ENCODE measurements around the gene GTF3C6.

GTF3C6 gene

GRCh38 chr6:110958329-110959192, at the start of gene GTF3C6:
Gene GTF3C6 (plus strand): TSS chr6:110958706. CDS start chr6:110958770, 64 bp downstream.
- no peaks in the 10 kb centered on the region for H3K27me3 ChIP-seq (ENCODE audit: insufficient read depth, low read length)
- 0 out of 2 replicates have a peak, but pooled peaks cover 6% of the 10 kb centered on the region for H3K36me3 ChIP-seq (ENCODE audit: insufficient read depth, low read length)
- H3K79me2 ChIP-seq (ENCODE audit: control insufficient read depth, insufficient read depth, low read length, unreplicated experiment): peaks cover 12% of the 10 kb centered on the region
- H3K27ac ChIP-seq (ENCODE audit: low read depth, low read length): peak within 1 kb of the TSS; percentile 82
- H3K4me3 ChIP-seq (ENCODE audit: low read depth, low read length): peak within 1 kb of the TSS; percentile 86
- peak within 1 kb of the TSS; percentile 93 for H2AFZ ChIP-seq (ENCODE audit: low read length, unreplicated experiment)
- peaks cover 5% of the 10 kb centered on the region for H3K4me1 ChIP-seq (ENCODE audit: control insufficient read depth, insufficient read depth, low read length, unreplicated experiment)

GRCh38 chr6:110930781-110931180, 27.7 kb upstream of the GTF3C6 start:
- H3K4me3 ChIP-seq (ENCODE audit: low read depth, low read length): no peak overlapping the region
- H3K27ac ChIP-seq (ENCODE audit: low read depth, low read length): no peak overlapping the region
- H3K27me3 ChIP-seq (ENCODE audit: insufficient read depth, low read length): no peaks in the 10 kb centered on the region

GRCh38 chr6:110933912-110934311, 24.6 kb upstream of the GTF3C6 start:
- no peak overlapping the region for H3K4me3 ChIP-seq (ENCODE audit: low read depth, low read length)
- no peaks in the 10 kb centered on the region for H3K27me3 ChIP-seq (ENCODE audit: insufficient read depth, low read length)
- no peak overlapping the region for H3K27ac ChIP-seq (ENCODE audit: low read depth, low read length)
- H3K4me1 ChIP-seq (ENCODE audit: control insufficient read depth, insufficient read depth, low read length, unreplicated experiment): peaks cover 11% of the 10 kb centered on the region
- no peaks in the 10 kb centered on the region for H3K79me2 ChIP-seq (ENCODE audit: control insufficient read depth, insufficient read depth, low read length, unreplicated experiment)
- H3K36me3 ChIP-seq (ENCODE audit: insufficient read depth, low read length): no peaks in the 10 kb centered on the region
- no peak overlapping the region for H2AFZ ChIP-seq (ENCODE audit: low read length, unreplicated experiment)

More at GRCh38 chr6:110930781-110931180, 27.7 kb upstream of the GTF3C6 start:
- no peak overlapping the region for H2AFZ ChIP-seq (ENCODE audit: low read length, unreplicated experiment)
- H3K79me2 ChIP-seq (ENCODE audit: control insufficient read depth, insufficient read depth, low read length, unreplicated experiment): no peaks in the 10 kb centered on the region
- no peaks in the 10 kb centered on the region for H3K36me3 ChIP-seq (ENCODE audit: insufficient read depth, low read length)
- peaks cover 11% of the 10 kb centered on the region for H3K4me1 ChIP-seq (ENCODE audit: control insufficient read depth, insufficient read depth, low read length, unreplicated experiment)

- no peaks in the 10 kb centered on the region for H3K27me3 ChIP-seq (ENCODE audit: insufficient read depth, low read length)
- no peak overlapping the region for H3K27ac ChIP-seq (ENCODE audit: low read depth, low read length)
- H3K4me1 ChIP-seq (ENCODE audit: control insufficient read depth, insufficient read depth, low read length, unreplicated experiment): peaks cover 10% of the 10 kb centered on the region
- H3K36me3 ChIP-seq (ENCODE audit: insufficient read depth, low read length): no peaks in the 10 kb centered on the region
- no peak overlapping the region for H2AFZ ChIP-seq (ENCODE audit: low read length, unreplicated experiment)
- H3K79me2 ChIP-seq (ENCODE audit: control insufficient read depth, insufficient read depth, low read length, unreplicated experiment): no peaks in the 10 kb centered on the region
- H3K4me3 ChIP-seq (ENCODE audit: low read depth, low read length): no peak overlapping the region
These were observed 24.1 kb upstream of the GTF3C6 start for GRCh38 chr6:110934381-110934898.

- Histone ChIP-seq H3K79me2 (ENCODE audit: control insufficient read depth, insufficient read depth, low read length, unreplicated experiment) (no peaks in the 10 kb centered on the region), H3K27ac (ENCODE audit: low read depth, low read length) (no peak overlapping the region), H3K4me3 (ENCODE audit: low read depth, low read length) (no peak overlapping the region), H3K36me3 (ENCODE audit: insufficient read depth, low read length) (no peaks in the 10 kb centered on the region), H3K27me3 (ENCODE audit: insufficient read depth, low read length) (no peaks in the 10 kb centered on the region), H3K4me1 (ENCODE audit: control insufficient read depth, insufficient read depth, low read length, unreplicated experiment) (peaks cover 3% of the 10 kb centered on the region), H2AFZ (ENCODE audit: low read length, unreplicated experiment) (no peak overlapping the region)
These were observed 23.3 kb upstream of the GTF3C6 start for GRCh38 chr6:110935171-110935570.

- no peaks in the 10 kb centered on the region for H3K4me1 ChIP-seq (ENCODE audit: control insufficient read depth, insufficient read depth, low read length, unreplicated experiment)
- H3K27me3 ChIP-seq (ENCODE audit: insufficient read depth, low read length): no peaks in the 10 kb centered on the region
- no peak overlapping the region for H3K4me3 ChIP-seq (ENCODE audit: low read depth, low read length)
- H3K79me2 ChIP-seq (ENCODE audit: control insufficient read depth, insufficient read depth, low read length, unreplicated experiment): no peaks in the 10 kb centered on the region
- H3K27ac ChIP-seq (ENCODE audit: low read depth, low read length): no peak overlapping the region
- no peaks in the 10 kb centered on the region for H3K36me3 ChIP-seq (ENCODE audit: insufficient read depth, low read length)
- no peak overlapping the region for H2AFZ ChIP-seq (ENCODE audit: low read length, unreplicated experiment)
These were observed 20.3 kb upstream of the GTF3C6 start for GRCh38 chr6:110938171-110938570.

- H3K4me1 ChIP-seq (ENCODE audit: control insufficient read depth, insufficient read depth, low read length, unreplicated experiment): peaks cover 4% of the 10 kb centered on the region
- H3K79me2 ChIP-seq (ENCODE audit: control insufficient read depth, insufficient read depth, low read length, unreplicated experiment): no peaks in the 10 kb centered on the region
- no peak overlapping the region for H3K4me3 ChIP-seq (ENCODE audit: low read depth, low read length)
- no peaks in the 10 kb centered on the region for H3K27me3 ChIP-seq (ENCODE audit: insufficient read depth, low read length)
- H3K27ac ChIP-seq (ENCODE audit: low read depth, low read length): no peak overlapping the region
- no peaks in the 10 kb centered on the region for H3K36me3 ChIP-seq (ENCODE audit: insufficient read depth, low read length)
- no peak overlapping the region for H2AFZ ChIP-seq (ENCODE audit: low read length, unreplicated experiment)
These were observed 18.9 kb upstream of the GTF3C6 start for GRCh38 chr6:110939429-110940200.

GRCh38 chr6:110944681-110945151, 13.8 kb upstream of the GTF3C6 start:
- Histone ChIP-seq H3K4me1 (ENCODE audit: control insufficient read depth, insufficient read depth, low read length, unreplicated experiment) (peaks cover 9% of the 10 kb centered on the region), H3K27me3 (ENCODE audit: insufficient read depth, low read length) (no peaks in the 10 kb centered on the region), H2AFZ (ENCODE audit: low read length, unreplicated experiment) (no peak overlapping the region), H3K36me3 (ENCODE audit: insufficient read depth, low read length) (no peaks in the 10 kb centered on the region), H3K4me3 (ENCODE audit: low read depth, low read length) (no peak overlapping the region), H3K27ac (ENCODE audit: low read depth, low read length) (peak overlapping the region; percentile 90), H3K79me2 (ENCODE audit: control insufficient read depth, insufficient read depth, low read length, unreplicated experiment) (no peaks in the 10 kb centered on the region)

GRCh38 chr6:110946498-110946897, 12.0 kb upstream of the GTF3C6 start:
- Histone ChIP-seq H3K27ac (ENCODE audit: low read depth, low read length) (no peak overlapping the region), H3K4me3 (ENCODE audit: low read depth, low read length) (no peak overlapping the region), H2AFZ (ENCODE audit: low read length, unreplicated experiment) (no peak overlapping the region), H3K36me3 (ENCODE audit: insufficient read depth, low read length) (no peaks in the 10 kb centered on the region), H3K4me1 (ENCODE audit: control insufficient read depth, insufficient read depth, low read length, unreplicated experiment) (peaks cover 17% of the 10 kb centered on the region), H3K27me3 (ENCODE audit: insufficient read depth, low read length) (no peaks in the 10 kb centered on the region), H3K79me2 (ENCODE audit: control insufficient read depth, insufficient read depth, low read length, unreplicated experiment) (no peaks in the 10 kb centered on the region)

- no peak overlapping the region for H3K4me3 ChIP-seq (ENCODE audit: low read depth, low read length)
- H3K4me1 ChIP-seq (ENCODE audit: control insufficient read depth, insufficient read depth, low read length, unreplicated experiment): peaks cover 31% of the 10 kb centered on the region
- H2AFZ ChIP-seq (ENCODE audit: low read length, unreplicated experiment): peak overlapping the region; percentile 57
- H3K36me3 ChIP-seq (ENCODE audit: insufficient read depth, low read length): no peaks in the 10 kb centered on the region
- H3K79me2 ChIP-seq (ENCODE audit: control insufficient read depth, insufficient read depth, low read length, unreplicated experiment): no peaks in the 10 kb centered on the region
- H3K27ac ChIP-seq (ENCODE audit: low read depth, low read length): no peak overlapping the region
- H3K27me3 ChIP-seq (ENCODE audit: insufficient read depth, low read length): no peaks in the 10 kb centered on the region
These were observed 8.7 kb upstream of the GTF3C6 start for GRCh38 chr6:110949679-110950285.
